ENCODE results near the gene MPHOSPH9.

DNA sequence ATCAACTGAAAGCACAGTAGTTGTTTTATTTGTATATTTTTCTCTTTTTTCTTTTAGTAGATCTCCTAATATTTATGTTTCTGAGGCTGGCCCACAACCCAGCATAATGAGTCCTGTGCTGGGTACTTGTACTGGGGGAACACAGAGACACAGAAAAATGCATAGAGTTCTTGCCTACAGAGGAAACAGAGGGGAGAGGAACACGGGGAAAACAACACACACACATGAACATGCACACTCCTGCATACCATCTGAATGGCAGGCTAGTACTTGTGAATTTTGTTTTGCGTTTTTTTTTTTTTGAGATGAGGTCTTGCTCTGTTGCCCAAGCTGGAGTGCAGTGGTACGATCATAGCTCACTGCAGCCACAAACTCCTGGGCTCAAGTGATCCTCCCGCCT lies 103.3 kb downstream of the MPHOSPH9 start:
- TF ChIP-seq CTCF (IDR thresholded peaks at IDR 0.05 in 2 of 3, conservative IDR thresholded peaks at IDR 0.05 in 1 of 3; ENCODE audit: borderline replicate concordance in 1 of 3, insufficient read depth in 1 of 3, low read depth in 2 of 3, low read length in 2 of 3) = no peak
- TF ChIP-seq, protein P1, sequence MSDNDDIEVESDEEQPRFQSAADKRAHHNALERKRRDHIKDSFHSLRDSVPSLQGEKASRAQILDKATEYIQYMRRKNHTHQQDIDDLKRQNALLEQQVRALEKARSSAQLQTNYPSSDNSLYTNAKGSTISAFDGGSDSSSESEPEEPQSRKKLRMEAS (IDR thresholded peaks at IDR 0.05) = no peak
- no peak for TF ChIP-seq RAD21 (IDR thresholded peaks at IDR 0.05; ENCODE audit: low read depth)
- no peak for TF ChIP-seq FOSL1 (IDR thresholded peaks at IDR 0.05; ENCODE audit: low read depth)

All from HCT116 (cell line).